H9 (cell line): ENCODE data around the gene ZNF654. TPM values are rescaled to one million over a fixed set of nuclear protein-coding genes. Genes with fewer than 3 reads are reported as not detected.

Source experiments
- DNase-seq: peaks from one replicate; pipeline ENCODE4 v3.0.0-alpha.2; 2017
- H2AFZ ChIP-seq: one replicate; pipeline ENCODE4 v1.6.1; 2013; ENCODE audit warnings: mild to moderate bottlenecking, low read length, control low read depth, moderate library complexity
- H2AK5ac ChIP-seq: 2 replicates; pipeline ENCODE4 v1.6.1; 2013; ENCODE audit warnings: low read length, control low read depth, mixed read lengths; ENCODE audit not compliant: insufficient read length
- H2BK120ac ChIP-seq: one replicate; pipeline ENCODE4 v1.6.1; 2013; ENCODE audit warnings: low read depth, mild to moderate bottlenecking, low read length, control low read depth, inconsistent platforms; ENCODE audit not compliant: poor library complexity, severe bottlenecking
- H2BK12ac ChIP-seq: 2 replicates; pipeline ENCODE4 v1.6.1; 2013; ENCODE audit warnings: low read length, control low read depth, mixed read lengths, low read depth; ENCODE audit not compliant: insufficient read length
- H2BK15ac ChIP-seq: 2 replicates; pipeline ENCODE4 v1.6.1; 2013; ENCODE audit warnings: low read depth, low read length, control low read depth
- H2BK20ac ChIP-seq: one replicate; pipeline ENCODE4 v1.6.1; 2013; ENCODE audit warnings: low read depth, mild to moderate bottlenecking, low read length, control low read depth, inconsistent platforms; ENCODE audit not compliant: poor library complexity, severe bottlenecking
- H2BK5ac ChIP-seq: 2 replicates; pipeline ENCODE4 v1.6.1; 2013; ENCODE audit warnings: low read length, control low read depth, mixed read lengths; ENCODE audit not compliant: insufficient read length
- H3K14ac ChIP-seq: 2 replicates; pipeline ENCODE4 v1.6.1; 2013; ENCODE audit warnings: low read length, control low read depth; ENCODE audit not compliant: insufficient read depth
- H3K18ac ChIP-seq: 2 replicates; pipeline ENCODE4 v1.6.1; 2013; ENCODE audit warnings: low read depth, mild to moderate bottlenecking, mixed read lengths, low read length, control low read depth; ENCODE audit not compliant: insufficient read length
- H3K23ac ChIP-seq: 2 replicates; pipeline ENCODE4 v1.6.1; 2013; ENCODE audit warnings: low read length, control low read depth, mixed read lengths, low read depth; ENCODE audit not compliant: insufficient read length
- H3K23me2 ChIP-seq: 2 replicates; pipeline ENCODE4 v1.6.1; 2013; ENCODE audit warnings: low read depth, mild to moderate bottlenecking, mixed read lengths, low read length, control low read depth; ENCODE audit not compliant: insufficient read length, poor library complexity, severe bottlenecking
- H3K27ac ChIP-seq: 2 replicates; pipeline ENCODE4 v1.5.1; 2013; ENCODE audit warnings: low read length, control low read depth, mixed read lengths, low read depth; ENCODE audit not compliant: insufficient read length
- H3K27me3 ChIP-seq: 2 replicates; pipeline ENCODE4 v1.6.1; 2013; ENCODE audit warnings: low read length, control low read depth, inconsistent platforms; ENCODE audit not compliant: insufficient read depth
- H3K4ac ChIP-seq: 2 replicates; pipeline ENCODE4 v1.6.1; 2013; ENCODE audit warnings: low read depth, mild to moderate bottlenecking, control low read depth, inconsistent platforms, low read length, moderate library complexity
- H3K4me1 ChIP-seq: 2 replicates; pipeline ENCODE4 v1.6.1; 2013; ENCODE audit warnings: low read length, control low read depth, inconsistent platforms; ENCODE audit not compliant: insufficient read depth
- H3K4me2 ChIP-seq: 2 replicates; pipeline ENCODE4 v1.6.1; 2013; ENCODE audit warnings: low read length, control low read depth, mixed read lengths; ENCODE audit not compliant: insufficient read length, insufficient read depth
- H3K56ac ChIP-seq: 2 replicates; pipeline ENCODE4 v1.6.1; 2013; ENCODE audit warnings: low read depth, mild to moderate bottlenecking, mixed read lengths, low read length, control low read depth; ENCODE audit not compliant: insufficient read length
- H3K79me1 ChIP-seq: 2 replicates; pipeline ENCODE4 v1.6.1; 2013; ENCODE audit warnings: low read depth, mild to moderate bottlenecking, moderate library complexity, low read length, control low read depth, inconsistent platforms; ENCODE audit not compliant: insufficient read depth, poor library complexity, severe bottlenecking
- H3K79me2 ChIP-seq: 2 replicates; pipeline ENCODE4 v1.6.1; 2013; ENCODE audit warnings: low read length, control low read depth, inconsistent platforms; ENCODE audit not compliant: insufficient read depth
- H3K9ac ChIP-seq: 2 replicates; pipeline ENCODE4 v1.6.1; 2013; ENCODE audit warnings: low read length, control low read depth, mixed read lengths; ENCODE audit not compliant: insufficient read length; ENCODE audit errors: extremely low read depth
- H3K9me3 ChIP-seq: one replicate; pipeline ENCODE4 v1.6.1; 2013; ENCODE audit warnings: low read depth, low read length, inconsistent platforms; ENCODE audit not compliant: control insufficient read depth
- H3T11ph ChIP-seq: one replicate; pipeline ENCODE4 v1.6.1; 2013; ENCODE audit warnings: mild to moderate bottlenecking, low read length, control low read depth, inconsistent platforms
- H4K20me1 ChIP-seq: one replicate; pipeline ENCODE4 v1.6.1; 2013; ENCODE audit not compliant: control insufficient read depth, insufficient read length, insufficient read depth
- H4K5ac ChIP-seq: 2 replicates; pipeline ENCODE4 v1.6.1; 2013; ENCODE audit warnings: low read depth, mild to moderate bottlenecking, mixed read lengths, low read length, control low read depth; ENCODE audit not compliant: insufficient read length
- H4K8ac ChIP-seq: replicated peaks from 2 replicates; pipeline ENCODE4 v1.6.1; 2013; ENCODE audit warnings: low read length, control low read depth, mixed read lengths, low read depth; ENCODE audit not compliant: insufficient read length
- H4K91ac ChIP-seq: 2 replicates; pipeline ENCODE4 v1.6.1; 2013; ENCODE audit warnings: low read depth, mild to moderate bottlenecking, moderate library complexity, mixed read lengths, low read length, control low read depth; ENCODE audit not compliant: insufficient read length
- H3K27ac Mint-ChIP-seq, 3 experiments: 2 replicates in 2 of 3; 3 replicates in 1 of 3; pipeline ENCODE4 v1.8.0; 2020 to 2021; ENCODE audit warnings: mixed read lengths in 3 of 3, mild to moderate bottlenecking in 1 of 3, moderate library complexity in 1 of 3
- H3K27me3 Mint-ChIP-seq: 2 replicates; pipeline ENCODE4 v1.8.0; 2021; ENCODE audit warnings: low read depth, mild to moderate bottlenecking, moderate library complexity, mixed read lengths
- H3K36me3 Mint-ChIP-seq, 3 experiments: 2 replicates in 2 of 3; 3 replicates in 1 of 3; pipeline ENCODE4 v1.8.0; 2020 to 2021; ENCODE audit warnings: low read depth in 3 of 3, mixed read lengths in 3 of 3; ENCODE audit not compliant: insufficient read depth in 1 of 3
- H3K4me1 Mint-ChIP-seq, 2 experiments: 2 replicates each; pipeline ENCODE4 v1.8.0; 2020; ENCODE audit warnings: mixed read lengths in 2 of 2
- H3K4me3 Mint-ChIP-seq, 2 experiments: 2 replicates in 1 of 2; 3 replicates in 1 of 2; pipeline ENCODE4 v1.8.0; 2020 to 2021; ENCODE audit warnings: mild to moderate bottlenecking in 2 of 2, mixed read lengths in 2 of 2, moderate library complexity in 1 of 2
- H3K9me3 Mint-ChIP-seq, 2 experiments: 2 replicates in 1 of 2; 3 replicates in 1 of 2; pipeline ENCODE4 v1.8.0; 2020; ENCODE audit warnings: mild to moderate bottlenecking in 2 of 2, mixed read lengths in 2 of 2, moderate library complexity in 1 of 2
- CTCF ChIP-seq: fragments of 200-600 bp; sonication (generic); conservative IDR thresholded peaks from 3 replicates; pipeline ENCODE4 v1.8.0; 2021; ENCODE audit warnings: antibody characterized with exemption, mild to moderate bottlenecking
- WGBS: extraction: QIAGEN DNeasy Blood & Tissue Kit; methylation state at CpG from one replicate; pipeline ENCODE4 v1.1.7; 2013; ENCODE audit warnings: missing lambda C conversion rate, low lambda C conversion rate, mixed read lengths; ENCODE audit not compliant: insufficient read length; ENCODE audit errors: extremely low coverage; 5-methylcytosine and 5-hydroxymethylcytosine counted together
- total RNA-seq: library from RNA; stranded (reverse); gene quantifications from 2 replicates; pipeline ENCODE4 v1.2.1, GENCODE V29; 2021

ZNF654 gene
- total RNA-seq, 1 experiment from 2014 or later = 8.7 TPM

DNA sequence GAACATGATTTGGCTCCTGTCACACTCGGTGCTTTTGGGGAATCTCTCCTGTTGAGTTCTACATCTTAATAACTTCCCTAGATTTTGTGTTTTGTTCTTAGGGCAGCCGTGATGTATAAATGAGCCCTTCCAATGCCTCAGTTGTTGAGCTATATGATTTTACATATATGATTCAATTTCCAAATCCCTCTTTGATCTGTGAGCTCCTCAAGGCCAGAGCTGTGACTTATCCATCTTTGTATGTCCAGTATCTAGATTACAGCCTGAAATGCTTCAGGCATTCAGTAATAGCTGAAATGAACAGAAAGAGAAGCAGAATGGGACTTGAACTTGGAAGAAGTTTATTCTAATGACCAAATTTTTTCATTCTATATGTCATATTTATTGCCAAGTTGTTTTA is 26.8 kb upstream of the ZNF654 start:
- no peak overlapping the region for H3K14ac ChIP-seq
- H3K56ac ChIP-seq = no peak overlapping the region
- H3K4ac ChIP-seq = no peak overlapping the region
- H3K27me3 Mint-ChIP-seq = no peaks in the 10 kb centered on the region; the same call in 1 of the 2 replicates
- no peaks in the 10 kb centered on the region for H3K79me1 ChIP-seq
- no peak overlapping the region for H2BK20ac ChIP-seq
- no peaks in the 10 kb centered on the region for H4K20me1 ChIP-seq
- H2BK12ac ChIP-seq = no peak overlapping the region
- H3K23ac ChIP-seq = no peak overlapping the region
- H3K79me2 ChIP-seq = no peaks in the 10 kb centered on the region
- no peak overlapping the region for H3K4me2 ChIP-seq
- TF ChIP-seq CTCF = no peak
- H2BK15ac ChIP-seq = no peak overlapping the region
- no peak overlapping the region for H3K18ac ChIP-seq
- WGBS = no CpG with 5 or more reads among the region's 2 CpGs
- no peak overlapping the region for H3K9ac ChIP-seq
- no peaks in the 10 kb centered on the region for H3K36me3 Mint-ChIP-seq
- DNase-seq = no peak
- H3K4me1 ChIP-seq = no peaks in the 10 kb centered on the region
- no peak overlapping the region for H4K91ac ChIP-seq
- no peak overlapping the region for H2BK120ac ChIP-seq
- H3K9me3 ChIP-seq = no peaks in the 10 kb centered on the region
- no peak overlapping the region for H2AFZ ChIP-seq
- peaks cover 5 to 6% of the 10 kb centered on the region in 2 experiments; a peak in 3 of 5 replicates for H3K9me3 Mint-ChIP-seq
- no peak overlapping the region for H2AK5ac ChIP-seq
- no peak overlapping the region for H3K27ac ChIP-seq
- no peak overlapping the region for H3K27ac Mint-ChIP-seq
- no peak overlapping the region for H3T11ph ChIP-seq
- H4K8ac ChIP-seq = no peak overlapping the region
- H3K4me1 Mint-ChIP-seq = peaks cover 0 to 3% of the 10 kb centered on the region in 2 experiments; a peak in 1 of 4 replicates
- H2BK5ac ChIP-seq = no peak overlapping the region
- H3K27me3 ChIP-seq = no peaks in the 10 kb centered on the region
- H3K4me3 Mint-ChIP-seq = no peak overlapping the region
- no peaks in the 10 kb centered on the region for H3K23me2 ChIP-seq
- no peak overlapping the region for H4K5ac ChIP-seq
